ENCODE data around the gene SLC6A1.
A peak's percentile ranks its signal among the peaks of the same experiment; 100 is the strongest.

The SLC6A1 gene

DNA sequence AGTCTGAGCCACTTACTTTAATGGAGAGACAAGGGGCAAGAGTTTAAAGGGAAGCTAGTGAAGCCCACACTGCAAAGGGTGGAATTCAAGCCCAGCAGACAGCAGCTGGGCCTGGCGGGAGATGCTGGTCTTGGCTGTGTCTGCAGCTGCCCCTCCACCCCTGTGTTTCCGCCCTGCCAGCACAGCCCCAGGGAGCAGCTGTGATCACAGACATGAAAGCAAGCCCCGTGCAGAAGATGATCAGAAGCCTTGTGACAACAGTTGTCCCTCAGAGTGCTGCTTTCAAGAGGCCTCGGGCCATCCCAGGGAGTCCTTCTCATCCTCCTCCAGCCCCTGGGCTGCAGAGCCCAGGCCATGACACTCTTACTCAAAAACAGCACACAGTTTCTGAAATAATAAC, 24.1 kb upstream of the SLC6A1 start:
- DNase-seq (ENCODE audit: insufficient read length, low spot score) (no peak), FAIRE-seq (no peak)

DNA sequence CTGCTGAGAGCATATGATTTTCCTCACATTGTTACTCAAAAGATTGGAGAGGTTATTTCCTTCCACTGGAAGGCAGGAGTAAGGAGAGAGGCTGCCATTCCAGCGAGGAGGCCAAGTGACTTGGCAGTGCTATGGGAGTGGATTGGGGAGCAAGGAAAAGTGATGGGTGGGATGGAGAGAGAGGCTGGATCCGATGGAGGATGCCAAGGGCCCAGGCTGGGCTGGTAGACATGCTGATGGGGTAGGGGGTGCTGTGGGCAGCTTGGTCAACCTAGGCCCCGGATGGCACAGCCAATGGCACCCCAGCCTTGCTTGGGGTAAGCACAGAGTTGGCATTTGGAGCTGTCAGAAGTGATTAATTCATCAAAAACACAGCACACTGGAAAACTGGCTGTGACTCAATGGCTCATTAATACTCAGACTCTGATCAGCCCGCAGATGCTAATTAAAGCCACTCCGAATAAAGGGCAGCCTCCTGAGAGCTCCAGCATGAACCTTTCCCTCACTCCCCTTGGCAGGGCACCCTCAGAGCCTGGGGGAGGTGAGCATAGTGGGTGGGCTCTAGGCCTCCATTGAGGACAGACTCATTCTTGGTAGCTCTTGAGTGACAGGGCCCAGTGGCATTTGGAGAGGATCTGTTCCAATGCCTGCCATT, 22.1 kb upstream of the SLC6A1 start:
- DNase-seq (ENCODE audit: insufficient read length, low spot score) (no peak), FAIRE-seq (no peak)

DNA sequence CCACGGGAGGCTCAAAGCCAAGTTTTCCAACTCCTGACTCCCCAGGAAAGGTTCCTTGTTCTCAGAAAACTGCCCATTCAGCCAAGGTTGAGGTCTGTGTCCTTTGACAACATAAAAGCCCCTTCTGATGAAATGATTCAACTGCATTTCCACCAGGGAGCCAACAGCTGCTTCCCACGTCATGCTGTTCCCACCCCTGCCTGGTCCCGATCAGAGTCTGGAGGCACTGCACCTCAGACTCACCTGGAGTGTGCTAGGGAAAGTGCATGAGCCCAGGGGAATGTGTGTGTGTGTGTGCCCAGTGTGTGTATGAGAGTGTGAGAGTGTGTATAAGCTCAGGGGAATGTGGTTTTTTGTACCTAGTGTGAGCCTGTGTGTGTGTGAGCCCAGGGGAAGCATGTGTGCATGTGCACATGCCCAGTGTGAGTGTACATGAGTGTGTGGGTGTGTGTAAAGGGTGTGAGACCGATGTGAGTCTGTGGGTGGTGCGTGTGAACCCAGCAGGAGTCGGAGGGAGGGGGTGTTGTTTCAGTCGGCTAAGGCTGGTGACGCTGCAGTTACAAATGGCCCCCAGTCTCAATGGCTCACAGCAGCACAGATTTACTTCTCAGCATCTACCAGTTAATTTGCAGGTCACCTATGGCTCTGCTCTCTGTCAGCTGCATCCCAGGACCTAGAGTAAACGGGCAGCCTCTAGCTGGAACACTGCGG, 20.3 kb upstream of the SLC6A1 start:
- DNase-seq (ENCODE audit: insufficient read length, low spot score) = no peak
- no peak for FAIRE-seq

DNA sequence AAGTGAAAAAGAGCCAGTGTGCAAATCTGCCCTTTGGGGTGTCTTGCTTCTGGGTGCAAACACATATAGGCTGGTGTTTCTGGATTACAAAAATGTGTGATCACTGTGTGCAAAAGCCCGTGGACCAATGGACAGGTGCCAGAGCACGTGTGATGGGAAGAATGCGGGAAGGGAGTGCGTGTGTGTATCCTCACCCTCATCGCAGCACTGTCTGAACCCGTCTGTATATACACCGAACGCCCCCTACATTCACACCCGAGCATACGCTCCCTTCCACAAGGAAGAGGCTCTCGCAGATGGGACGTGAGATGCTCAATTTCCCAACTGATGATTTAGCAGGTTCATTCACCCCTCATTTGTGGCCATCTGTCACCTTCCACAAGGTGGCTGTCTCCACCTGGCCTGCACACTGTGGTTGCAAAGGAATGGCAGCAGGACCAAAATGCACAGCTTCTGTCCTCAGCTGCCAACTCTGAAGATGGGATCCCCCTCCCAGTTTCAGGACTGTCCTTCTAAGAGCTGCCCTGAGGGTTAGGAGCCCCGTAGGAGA, 19.4 kb upstream of the SLC6A1 start:
- DNase-seq (ENCODE audit: insufficient read length, low spot score) (no peak), FAIRE-seq (no peak)

DNA sequence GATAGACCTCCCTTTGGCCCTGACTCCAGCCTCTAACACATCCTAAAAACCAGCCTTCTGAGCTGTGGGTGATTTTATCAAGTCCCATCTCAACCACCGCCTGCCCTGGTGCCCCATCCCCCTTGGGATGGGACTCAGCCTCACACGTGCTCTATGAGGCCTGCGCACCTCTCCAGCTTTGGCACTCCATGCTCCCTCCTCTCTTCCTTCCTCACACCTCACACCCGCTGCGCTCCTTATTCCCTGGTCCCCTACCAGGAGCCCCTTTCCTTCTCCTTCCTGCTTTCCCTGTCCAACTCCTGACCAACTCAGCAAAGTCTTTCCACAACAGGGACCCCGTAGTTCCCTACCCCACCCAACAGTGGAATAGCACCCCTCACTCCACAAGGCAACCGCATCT, 18.4 kb upstream of the SLC6A1 start:
- no peak for FAIRE-seq
- DNase-seq (ENCODE audit: insufficient read length, low spot score) = no peak

DNA sequence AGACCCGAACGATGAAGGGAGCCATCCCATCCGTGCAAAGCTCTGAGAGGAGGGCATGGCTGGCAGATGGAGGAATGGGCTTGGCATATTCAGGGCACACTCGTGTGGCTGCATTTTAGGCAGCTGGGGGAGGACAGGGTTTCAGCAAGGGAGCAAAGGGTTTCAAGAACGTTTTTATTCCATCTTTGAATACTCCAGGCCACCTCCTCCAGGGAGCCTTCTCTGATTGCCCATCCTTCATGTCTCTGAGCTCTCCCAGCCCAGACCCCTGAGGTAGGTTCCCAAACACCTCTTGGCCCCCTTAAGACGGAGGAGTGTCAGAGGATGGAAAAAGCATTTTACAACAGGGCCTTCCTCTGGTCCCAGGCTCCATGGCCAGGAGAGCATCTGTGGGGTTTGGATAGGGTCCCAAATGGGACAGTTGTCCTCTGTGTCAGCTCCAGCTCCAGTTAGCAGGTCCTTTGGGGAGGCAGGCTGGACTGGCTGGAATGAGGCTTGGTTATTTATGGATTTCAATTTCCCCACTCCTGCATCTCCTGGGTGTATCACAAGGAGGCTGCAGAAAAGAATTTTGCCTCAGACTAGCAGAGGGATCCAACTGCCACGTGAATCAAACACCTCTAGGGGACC, 17.7 kb upstream of the SLC6A1 start:
- DNase-seq (ENCODE audit: insufficient read length, low spot score) (no peak), FAIRE-seq (no peak)

DNA sequence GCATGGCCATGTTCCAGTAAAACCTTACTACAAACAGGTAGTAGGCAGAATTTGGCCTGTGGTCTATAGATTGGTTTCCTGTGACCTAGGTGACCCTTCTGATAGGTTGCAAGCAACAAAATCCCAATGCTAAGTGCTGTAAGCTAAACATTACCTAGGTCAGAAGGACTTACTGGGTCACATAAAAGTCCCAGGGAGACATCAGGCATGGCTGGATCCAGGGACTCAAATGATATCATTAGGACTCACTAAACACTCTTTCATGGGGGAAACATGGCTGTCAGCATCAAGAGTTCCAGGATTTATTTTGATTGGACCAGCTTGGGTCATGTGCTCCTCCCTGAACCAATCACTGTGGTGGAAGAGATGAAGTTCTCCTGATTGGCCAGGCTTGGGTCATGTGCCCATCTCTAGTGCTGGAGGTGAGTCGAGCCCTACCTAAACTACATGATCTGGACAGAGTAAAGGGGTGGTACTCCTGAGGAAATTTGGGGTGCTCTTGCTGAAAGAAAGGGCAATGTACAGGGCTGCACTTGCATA, 16.8 kb upstream of the SLC6A1 start:
- FAIRE-seq (no peak), DNase-seq (ENCODE audit: insufficient read length, low spot score) (no peak)

DNA sequence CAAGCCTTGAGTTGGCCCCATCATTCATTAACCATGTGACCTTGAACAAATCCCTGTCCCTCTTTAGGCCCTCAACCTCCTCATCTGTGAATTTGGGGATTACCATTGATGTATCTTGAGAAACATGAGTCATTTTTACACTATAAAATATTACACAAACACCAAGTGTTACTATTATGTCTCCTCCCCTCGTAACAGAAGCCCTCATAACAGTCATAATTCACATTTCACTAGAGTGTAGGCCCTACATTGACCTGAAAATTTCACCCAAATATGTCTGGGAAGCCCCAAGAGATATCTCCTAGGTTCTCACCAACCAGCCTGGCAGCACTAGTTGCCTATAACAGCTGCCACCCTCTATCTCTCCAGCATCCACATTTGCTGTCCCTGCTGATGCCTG, 15.8 kb upstream of the SLC6A1 start:
- DNase-seq (ENCODE audit: insufficient read length, low spot score) (no peak), FAIRE-seq (no peak)

DNA sequence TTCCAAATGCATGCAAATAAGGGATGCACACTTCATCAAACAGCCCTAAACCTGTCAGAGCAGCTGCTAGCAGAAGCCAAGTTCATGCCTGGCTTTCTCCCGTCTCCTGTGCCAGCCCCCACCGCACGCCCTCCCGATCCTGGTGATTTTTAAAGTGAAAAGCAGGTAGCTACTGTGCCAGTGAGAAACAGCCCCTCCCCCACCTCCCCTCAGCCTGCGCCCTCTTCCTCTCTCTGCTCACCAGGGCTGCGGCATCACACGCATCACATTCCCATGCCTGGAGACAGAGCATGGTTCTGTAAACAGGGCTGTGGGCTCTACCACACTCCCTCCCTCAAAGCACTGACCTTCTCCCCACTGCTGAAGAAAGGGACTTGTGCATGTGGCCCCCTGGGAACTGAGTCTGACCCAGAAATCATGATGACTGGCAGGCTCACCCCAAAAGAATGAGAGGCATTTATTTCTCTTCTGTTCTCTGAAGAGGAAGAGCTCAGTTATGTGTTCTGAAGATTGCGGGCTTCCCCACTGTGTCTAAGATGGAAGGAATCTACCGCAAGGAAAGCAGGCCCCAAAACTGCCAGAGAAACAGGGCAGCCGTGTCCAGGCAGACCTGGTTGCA, 14.5 kb upstream of the SLC6A1 start:
- DNase-seq (ENCODE audit: insufficient read length, low spot score) = no peak
- FAIRE-seq = no peak

DNA sequence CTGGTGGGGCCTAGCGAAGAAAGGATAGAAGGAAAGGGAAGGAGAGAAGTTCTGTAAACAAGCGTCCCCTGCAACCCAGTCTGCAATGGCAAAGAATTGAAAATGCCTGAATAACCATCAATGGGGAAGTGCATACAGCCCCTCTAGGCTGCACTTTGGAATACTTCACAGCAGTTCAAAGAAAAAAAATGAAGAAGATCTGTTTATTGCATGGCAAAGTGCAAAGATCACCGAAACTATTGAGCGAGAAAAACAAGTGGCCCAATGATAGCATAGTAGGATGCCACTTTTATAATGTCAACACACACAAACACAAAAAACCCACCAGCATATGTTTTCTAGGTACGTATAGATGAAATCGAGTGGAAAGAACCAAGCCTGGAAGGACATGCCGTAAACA, 13.6 kb upstream of the SLC6A1 start:
- DNase-seq (ENCODE audit: insufficient read length, low spot score) = no peak
- FAIRE-seq = no peak

DNA sequence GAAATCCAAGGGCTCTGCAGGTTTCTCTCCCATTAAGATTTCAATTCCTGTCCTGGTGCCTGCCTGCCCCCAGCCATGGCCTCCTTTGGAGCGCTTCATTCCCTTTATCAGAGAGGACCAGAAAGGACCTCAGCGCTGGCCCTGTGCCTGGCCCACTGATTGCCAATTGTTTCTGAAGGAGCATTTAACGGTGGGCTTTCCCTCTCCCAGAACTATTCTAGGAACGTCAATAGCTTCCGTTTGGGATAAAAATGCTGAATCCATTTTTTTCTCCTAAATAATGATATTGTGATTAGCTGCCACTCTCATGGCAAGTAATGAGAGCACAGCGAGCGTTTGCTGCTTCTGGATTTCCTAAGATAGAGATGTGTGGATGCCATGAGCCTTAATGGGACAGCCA, 12.2 kb upstream of the SLC6A1 start:
- no peak for FAIRE-seq
- DNase-seq (ENCODE audit: insufficient read length, low spot score) = no peak

DNA sequence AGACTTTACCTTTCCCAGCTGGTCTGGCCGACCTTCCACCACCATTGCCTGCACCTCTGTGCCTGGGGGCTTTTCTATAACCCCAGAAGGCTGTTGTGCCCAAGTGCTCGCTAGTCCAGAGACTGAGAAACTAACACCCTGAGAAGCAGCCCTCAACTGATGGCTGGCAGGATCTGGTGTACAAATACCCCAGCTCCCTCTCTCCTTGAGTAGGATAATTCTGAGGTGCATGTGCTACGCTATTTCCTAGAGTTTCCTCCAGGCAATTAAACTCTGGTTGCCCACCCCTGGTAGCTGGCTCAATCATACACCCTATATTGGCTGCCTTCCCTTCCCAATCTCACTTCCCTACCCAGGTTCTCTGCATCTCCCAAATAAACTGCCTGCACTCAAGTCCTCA, 11.5 kb upstream of the SLC6A1 start:
- no peak for FAIRE-seq

DNA sequence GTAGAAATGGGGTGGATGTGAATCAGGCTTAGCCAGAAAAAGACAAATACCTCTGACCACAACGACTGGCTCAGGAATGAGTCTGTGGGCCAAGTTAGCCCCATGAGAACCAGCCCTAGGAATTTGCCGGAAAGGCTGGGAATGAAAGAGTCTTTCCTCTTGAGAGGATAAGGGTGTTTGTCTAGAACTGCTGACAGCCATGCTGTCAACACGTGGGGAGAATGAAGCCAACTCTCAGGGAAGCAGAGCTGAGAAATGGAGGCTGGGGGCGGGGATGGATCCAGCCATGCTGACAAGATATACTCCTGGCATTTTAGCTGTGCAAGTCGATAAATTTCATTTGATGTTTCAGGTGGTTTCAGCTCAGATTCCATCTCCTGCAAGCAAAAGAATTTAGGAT, 10.6 kb upstream of the SLC6A1 start:
- FAIRE-seq = no peak
- no peak for DNase-seq (ENCODE audit: insufficient read length, low spot score)

More for the DNA sequence above, 11.5 kb upstream of the SLC6A1 start:
- no peak for DNase-seq (ENCODE audit: insufficient read length, low spot score)

DNA sequence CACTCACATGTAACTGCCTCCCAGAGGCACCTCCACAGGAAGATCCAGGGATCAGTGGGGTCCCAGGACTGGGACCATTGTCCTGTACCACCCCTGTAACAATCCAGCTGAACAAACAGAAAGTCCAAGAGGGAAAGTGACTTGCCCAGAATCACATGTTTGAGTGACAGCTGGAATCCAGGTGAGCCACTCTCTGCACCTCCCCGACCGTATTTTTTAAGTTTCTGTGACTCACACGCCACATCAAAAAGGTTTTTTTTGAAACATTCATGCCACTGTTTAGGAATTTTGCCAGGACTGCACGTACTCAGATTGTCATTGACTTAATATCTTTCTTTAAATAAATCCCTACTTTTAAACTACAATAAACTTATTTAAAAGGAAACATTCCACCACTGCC, 9.8 kb upstream of the SLC6A1 start:
- no peak for FAIRE-seq
- DNase-seq (ENCODE audit: insufficient read length, low spot score) = no peak

DNA sequence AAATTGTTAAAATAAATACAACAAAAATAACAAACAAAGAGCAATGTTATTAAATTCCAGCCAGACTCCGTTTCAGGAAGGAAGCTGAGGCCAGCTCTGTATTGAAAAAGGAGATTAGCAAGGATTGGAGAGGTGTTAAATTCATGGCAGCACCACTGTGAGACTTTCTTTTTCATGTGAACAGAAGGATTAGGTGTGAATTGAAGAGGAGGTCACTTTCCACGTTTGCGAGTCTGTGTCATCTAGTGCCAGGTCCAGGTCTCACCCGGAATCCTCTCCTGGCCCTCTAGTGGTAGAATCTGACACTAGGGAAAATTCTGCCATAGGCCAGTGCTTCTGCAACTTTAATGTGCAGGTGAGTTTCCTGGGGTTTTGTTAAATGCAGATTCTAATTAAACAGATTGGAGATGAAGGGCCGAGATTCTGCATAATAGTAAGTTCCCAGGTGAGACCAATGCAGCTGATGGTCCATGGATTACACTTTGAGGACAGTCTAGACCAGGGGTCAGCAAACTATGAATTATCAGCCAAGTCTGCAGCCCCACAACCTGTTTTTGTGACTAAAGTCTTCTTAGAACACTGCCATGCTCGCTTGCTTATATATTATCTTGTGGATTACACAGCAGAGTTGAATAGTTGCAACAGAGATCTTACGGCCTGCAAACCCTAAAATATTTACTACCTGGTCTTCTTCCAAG, 9.2 kb upstream of the SLC6A1 start:
- DNase-seq (ENCODE audit: insufficient read length, low spot score) = peak; percentile 71
- peak; percentile 79 for FAIRE-seq

DNA sequence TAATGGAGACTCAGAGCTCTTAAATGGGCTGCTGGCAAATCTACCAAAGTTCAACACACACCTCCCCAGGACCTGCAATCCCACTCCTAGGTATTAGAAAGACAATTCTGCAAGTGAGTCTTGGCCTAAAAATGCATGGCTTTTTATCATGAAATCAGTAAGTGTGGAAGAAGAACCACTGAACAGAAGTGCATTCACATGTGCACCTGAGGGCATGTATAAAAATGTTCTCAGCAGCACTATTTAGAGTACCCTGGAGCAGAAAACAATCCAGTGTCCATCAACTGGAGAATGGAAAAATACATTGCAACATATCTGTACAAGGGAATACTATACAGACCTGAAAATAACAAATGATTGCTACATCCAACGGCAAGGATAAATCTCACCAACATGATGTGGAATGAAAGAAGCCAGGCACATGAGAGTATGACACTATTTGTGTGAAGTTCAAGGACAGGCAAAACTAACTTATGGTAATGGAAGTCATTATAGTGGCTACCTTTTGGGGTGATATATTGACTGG, 8.1 kb upstream of the SLC6A1 start:
- DNase-seq (ENCODE audit: insufficient read length, low spot score) (no peak), FAIRE-seq (no peak)

DNA sequence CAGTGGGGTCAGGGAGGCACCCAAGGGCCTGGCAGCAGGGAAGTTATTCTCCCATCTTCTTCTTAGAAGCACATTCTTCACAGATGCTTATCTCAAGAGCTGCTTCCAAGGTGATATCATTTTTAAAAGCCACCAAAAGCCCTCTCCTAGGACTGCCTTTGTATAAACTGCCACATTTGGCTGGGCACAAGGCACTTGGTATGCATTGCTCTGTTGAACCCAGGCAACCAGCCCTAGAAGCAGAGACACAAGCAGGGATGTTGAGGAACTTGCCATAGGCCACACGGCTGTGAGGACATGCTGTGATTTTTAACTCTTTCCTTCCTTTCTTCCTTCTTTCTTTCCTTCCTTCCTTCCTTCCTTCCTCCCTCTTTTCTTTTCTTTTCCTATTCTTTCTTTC, 7.4 kb upstream of the SLC6A1 start:
- no peak for DNase-seq (ENCODE audit: insufficient read length, low spot score)
- no peak for FAIRE-seq

DNA sequence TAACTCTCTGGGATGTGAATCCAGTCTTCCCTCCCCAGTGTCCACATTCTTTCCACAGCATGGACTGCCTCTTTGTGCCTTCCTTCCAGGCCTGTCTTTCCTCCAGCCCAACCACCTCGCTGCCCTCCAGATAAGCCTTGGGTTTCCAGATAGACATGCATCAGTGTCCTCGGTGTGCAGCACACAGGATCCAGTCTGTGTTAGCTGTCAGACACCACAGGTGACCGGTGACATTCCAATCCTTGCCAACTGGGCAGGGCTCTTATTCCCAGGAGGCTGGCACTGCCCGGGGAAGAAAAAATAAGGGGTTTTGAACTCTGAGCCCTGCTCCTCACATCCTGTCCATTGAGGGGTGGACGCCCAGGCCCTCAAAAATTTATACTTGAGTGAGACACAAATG, 6.0 kb upstream of the SLC6A1 start:
- no peak for FAIRE-seq
- no peak for DNase-seq (ENCODE audit: insufficient read length, low spot score)

DNA sequence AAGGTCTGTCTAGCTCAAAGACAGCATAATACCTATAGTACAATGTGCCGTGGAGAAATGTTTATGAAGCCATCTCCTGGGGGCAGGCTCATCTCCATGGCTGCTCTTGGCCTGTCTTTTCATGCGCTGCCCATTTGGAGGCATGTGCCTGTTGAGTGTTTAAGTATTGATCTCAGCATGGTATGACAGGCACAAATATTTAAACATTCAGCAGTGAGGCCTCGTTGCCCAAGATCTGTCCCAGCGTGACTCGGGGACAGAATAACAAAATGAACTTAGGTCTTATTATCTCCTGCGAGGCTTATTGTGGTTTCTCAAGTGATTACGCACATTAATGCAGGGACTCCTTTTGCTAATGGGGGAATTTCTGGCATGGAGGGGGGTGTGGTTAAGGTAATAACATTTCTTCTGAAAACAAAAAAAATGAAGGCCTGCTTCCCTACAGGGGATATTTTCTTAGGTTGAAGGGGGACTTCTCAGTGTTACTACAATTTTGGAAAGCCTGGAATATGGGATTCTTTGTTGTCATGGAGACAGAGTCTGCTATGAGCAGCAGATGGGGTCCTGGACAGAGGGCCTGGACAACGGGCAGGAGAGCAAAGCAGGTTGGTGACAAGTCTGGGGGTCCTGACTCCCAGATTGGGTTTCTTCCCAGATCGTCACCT, 4.4 kb upstream of the SLC6A1 start:
- DNase-seq (ENCODE audit: insufficient read length, low spot score) = no peak
- FAIRE-seq = no peak

DNA sequence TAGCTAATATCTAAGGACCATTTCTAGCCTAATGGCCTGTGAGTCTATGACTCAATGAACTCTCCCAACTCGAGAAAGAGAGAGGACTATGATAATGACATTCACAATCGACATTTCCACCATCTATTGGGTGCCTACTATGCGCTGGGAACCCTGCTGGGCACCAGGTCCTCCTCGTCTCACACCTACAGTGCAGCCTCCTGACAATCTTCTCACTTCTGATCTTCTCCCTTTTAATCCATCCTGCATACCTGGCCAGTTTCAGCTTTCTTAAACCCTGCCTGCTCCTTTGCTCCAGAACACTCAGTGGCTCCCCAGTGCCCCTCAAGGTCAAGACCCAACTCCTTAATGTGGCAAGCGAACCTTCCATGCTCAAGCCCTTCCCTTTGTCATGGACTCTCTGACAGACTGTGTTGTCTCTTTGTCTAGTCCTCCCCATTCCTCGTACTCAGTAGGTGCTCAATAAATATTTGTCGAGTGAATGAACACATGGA, 3.5 kb upstream of the SLC6A1 start:
- FAIRE-seq (no peak), DNase-seq (ENCODE audit: insufficient read length, low spot score) (no peak)
